T-helper 2 cell treated with Interferon-gamma antibody and Interleukin-4, amounts not matched to agents 5 μg/mL and 100 μg/mL, for 36 hours (primary cell): ENCODE data around the gene LPIN1.

Experiments
- DNase-seq: peaks from one replicate; pipeline ENCODE4 v3.0.0; 2021; ENCODE audit warnings: low spot score
- H3K27ac Mint-ChIP-seq: one replicate; pipeline ENCODE4 v1.8.0; 2021; ENCODE audit warnings: mild to moderate bottlenecking, mixed read lengths
- H3K27me3 Mint-ChIP-seq: one replicate; pipeline ENCODE4 v1.8.0; 2021; ENCODE audit warnings: low read depth, mixed read lengths
- H3K36me3 Mint-ChIP-seq: one replicate; pipeline ENCODE4 v1.8.0; 2021; ENCODE audit warnings: low read depth, mixed read lengths
- H3K4me1 Mint-ChIP-seq: one replicate; pipeline ENCODE4 v1.8.0; 2021; ENCODE audit warnings: low read depth, mixed read lengths
- H3K4me3 Mint-ChIP-seq: one replicate; pipeline ENCODE4 v1.8.0; 2022; ENCODE audit warnings: mild to moderate bottlenecking, moderate library complexity, mixed read lengths
- H3K9me3 Mint-ChIP-seq: one replicate; pipeline ENCODE4 v1.8.0; 2021; ENCODE audit warnings: mixed read lengths

Gene LPIN1

DNA sequence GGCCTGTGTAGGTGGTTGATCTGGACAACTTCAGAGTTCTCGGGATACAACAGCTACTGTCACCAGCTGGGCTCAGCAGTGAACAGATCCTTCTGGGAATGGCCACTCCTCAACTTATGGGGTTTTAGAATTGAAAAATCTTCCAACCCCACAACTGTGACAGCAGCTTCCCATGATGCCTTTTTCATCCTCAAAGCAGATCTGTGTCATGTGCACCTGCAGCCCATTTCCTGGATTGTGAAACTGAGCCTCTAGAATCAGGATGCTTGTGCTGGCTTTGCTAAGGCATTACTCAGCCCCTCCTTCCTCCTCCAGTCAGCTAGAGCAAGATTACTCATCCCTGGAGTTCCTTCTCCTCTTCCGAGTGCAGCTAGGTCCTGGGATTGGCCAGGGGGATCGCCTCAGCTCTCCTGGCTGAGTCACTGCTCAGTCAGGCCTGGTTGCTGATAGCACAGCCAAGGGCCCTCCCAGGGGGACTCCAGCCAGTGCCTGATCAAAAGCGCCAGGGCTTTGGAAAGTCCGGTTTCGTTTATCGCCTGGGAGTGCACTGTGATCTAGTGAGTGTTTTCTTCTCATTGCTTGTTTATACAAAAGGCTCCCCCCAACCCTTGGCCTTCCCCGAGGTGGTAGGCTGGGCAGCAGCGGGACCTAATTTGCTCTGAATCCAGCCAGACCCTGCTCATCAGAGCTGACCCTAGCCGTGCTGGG lies 2.4 kb upstream of the LPIN1 start:
- Mint-ChIP-seq H3K4me3 (peak overlapping the region; percentile 70), H3K4me1 (peaks cover 44% of the 10 kb centered on the region), H3K9me3 (no peaks in the 10 kb centered on the region), H3K27me3 (no peaks in the 10 kb centered on the region), H3K36me3 (no peaks in the 10 kb centered on the region), H3K27ac (peak overlapping the region; percentile 85)
- peak; percentile 88 for DNase-seq

DNA sequence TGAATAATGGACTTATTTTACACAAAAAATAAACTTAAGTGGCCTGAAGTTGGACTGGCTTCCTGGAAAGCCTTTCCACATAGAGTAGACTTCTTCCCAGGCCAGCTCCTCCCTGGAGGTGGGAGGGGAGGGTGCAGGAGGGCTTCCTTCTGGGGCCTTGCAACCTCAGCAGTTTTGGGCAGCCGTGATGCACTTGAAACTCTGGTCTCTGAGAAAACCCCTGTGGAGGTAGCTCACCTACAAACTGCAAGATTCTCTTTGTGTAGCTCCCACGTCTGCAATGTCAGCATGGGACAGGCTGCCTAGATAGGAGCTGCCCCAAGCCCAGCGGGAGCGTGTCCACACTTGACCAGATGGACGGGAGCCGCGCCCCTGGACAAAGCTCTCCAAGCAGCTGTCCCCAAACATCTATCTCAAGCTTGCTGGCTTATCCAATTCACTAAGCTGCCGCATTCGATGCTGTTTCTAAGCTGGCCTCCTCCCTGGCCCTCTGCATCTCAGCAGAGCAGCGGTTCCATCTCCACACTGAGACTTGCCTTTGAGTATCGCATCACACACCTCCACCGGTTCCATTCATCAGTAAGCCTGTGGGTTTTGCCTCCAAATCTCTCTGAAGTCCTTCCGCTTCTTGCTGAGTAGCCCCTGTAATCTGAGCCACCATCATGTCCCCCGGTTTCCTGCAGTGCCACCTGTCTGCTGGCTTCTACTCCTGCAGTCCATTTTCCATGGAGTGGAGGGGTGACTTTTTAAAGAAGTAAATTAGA lies 1.6 kb upstream of the LPIN1 start:
- Mint-ChIP-seq H3K27ac (peak overlapping the region; percentile 85), H3K4me1 (peaks cover 50% of the 10 kb centered on the region), H3K27me3 (no peaks in the 10 kb centered on the region), H3K36me3 (no peaks in the 10 kb centered on the region), H3K9me3 (no peaks in the 10 kb centered on the region), H3K4me3 (peak overlapping the region; percentile 70)
- DNase-seq, result peak; percentile 13

DNA sequence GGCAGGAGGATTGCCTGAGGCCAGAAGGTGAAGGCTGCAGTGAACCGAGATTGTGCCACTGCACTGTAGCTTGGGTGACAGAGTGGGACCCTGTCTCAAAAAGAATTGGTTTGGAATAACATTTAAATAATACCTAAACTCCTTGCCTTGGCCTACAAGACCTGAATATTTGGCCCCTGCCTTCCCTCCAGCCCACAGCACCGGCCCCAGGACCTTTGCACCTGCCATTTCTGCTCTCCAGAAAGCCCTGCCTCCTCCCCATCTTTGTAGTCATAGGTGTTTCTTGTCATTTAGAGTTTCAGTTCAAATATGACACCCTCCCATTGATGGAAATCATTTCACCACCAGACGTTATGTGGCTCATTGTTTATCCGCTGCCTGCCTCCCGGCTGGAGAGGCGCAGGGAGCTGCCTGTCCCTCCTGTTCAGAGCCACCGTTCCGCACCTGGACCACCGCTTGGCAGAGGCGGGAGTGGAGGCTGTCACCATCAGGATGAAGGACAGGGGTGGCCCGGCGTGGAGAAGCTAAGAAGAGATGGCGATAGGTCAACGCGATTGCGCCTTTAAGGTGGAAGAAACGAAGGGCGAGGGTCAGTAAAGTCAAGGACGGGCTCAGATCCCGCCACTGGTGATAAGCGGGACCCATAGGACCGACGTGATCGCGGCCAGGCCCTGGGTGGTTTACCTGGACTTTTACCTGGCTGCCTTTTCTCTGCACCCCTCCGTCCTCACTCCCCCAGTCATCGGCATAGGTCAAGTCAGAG lies 638 bp upstream of the LPIN1 start:
- no peaks in the 10 kb centered on the region for H3K27me3 Mint-ChIP-seq
- H3K27ac Mint-ChIP-seq, result peak overlapping the region; percentile 78
- peaks cover 60% of the 10 kb centered on the region for H3K4me1 Mint-ChIP-seq
- peak overlapping the region; percentile 79 for H3K4me3 Mint-ChIP-seq
- DNase-seq, result peak; percentile 23
- no peaks in the 10 kb centered on the region for H3K9me3 Mint-ChIP-seq
- no peaks in the 10 kb centered on the region for H3K36me3 Mint-ChIP-seq

DNA sequence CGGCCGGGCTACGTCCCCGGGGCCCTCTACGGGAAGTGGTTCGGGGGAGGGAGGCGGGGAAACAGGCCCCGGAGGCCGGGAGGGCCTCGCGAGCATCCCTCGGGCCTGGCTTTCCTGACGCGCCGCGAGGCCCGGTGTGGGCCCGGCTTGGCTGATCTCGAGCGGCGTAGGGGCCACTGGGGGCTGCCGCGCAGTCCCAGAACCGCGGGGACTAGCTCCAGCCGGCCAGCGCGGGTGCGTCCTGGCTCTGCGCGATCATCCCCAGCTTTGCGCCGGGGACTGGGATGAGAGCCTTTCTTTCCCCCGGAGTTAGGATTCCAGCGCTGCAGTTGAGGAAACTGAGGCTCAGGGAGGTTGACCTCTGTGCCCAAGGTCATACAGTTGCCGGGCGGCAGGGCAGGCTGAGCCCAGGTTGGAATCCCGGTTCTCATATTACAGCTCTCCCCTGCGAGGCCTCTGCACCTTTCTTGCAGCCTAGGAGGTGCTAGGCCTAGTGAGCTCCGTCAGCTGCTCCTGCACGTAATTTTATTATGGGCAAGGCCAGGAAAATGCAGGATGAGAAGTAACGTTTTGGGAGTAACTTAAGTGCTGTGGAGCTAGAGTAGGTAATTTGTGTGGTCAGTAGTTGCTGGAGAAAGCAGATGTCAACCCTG lies 501 bp downstream of the LPIN1 start:
- Mint-ChIP-seq H3K36me3 (no peaks in the 10 kb centered on the region), H3K4me1 (peaks cover 66% of the 10 kb centered on the region), H3K4me3 (peak overlapping the region; percentile 93), H3K27ac (peak overlapping the region; percentile 81), H3K9me3 (no peaks in the 10 kb centered on the region), H3K27me3 (no peaks in the 10 kb centered on the region)
- DNase-seq, result no peak

DNA sequence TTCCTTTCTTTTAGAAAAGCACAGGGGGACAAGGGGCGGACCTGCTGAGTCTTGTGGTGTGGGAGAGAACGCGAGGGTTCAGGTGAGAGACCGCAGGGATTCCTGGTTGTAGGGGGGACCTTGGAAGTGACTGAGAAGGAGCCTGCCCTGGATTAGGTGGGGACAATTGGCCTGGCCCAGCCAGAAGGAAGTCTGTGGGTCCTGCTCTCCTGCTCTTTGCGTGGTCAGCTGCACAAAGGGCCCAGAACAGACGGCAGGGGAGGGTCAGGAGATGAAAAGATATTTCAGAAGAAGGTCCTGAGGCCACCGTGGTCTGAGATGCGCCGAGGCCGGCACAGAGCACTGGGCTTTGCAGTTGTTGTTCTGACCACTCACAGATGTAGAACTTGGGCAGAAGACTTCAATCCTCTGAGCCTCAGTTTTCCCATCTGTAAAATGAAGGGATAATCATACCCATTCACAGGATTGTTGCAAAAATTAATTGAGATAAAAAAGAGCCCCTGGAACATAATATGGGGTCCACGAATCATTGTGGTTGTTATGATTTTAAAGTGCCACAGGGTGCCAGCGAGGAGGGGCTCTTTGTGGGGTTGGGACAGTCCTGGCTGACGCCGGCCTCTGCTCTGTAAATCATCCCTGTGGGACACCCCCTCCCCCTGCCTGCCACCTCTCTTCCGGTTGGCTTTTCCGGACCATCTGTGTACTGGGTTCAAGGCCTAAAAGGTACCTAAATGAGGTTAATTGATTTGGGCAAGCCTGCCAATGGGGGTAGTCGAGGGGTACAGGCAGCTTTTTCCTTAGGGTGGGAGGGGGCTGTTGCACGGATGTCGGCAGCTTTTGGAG lies 1.8 kb downstream of the LPIN1 start:
- Mint-ChIP-seq H3K27me3 (no peaks in the 10 kb centered on the region), H3K9me3 (no peaks in the 10 kb centered on the region), H3K27ac (peak overlapping the region; percentile 81), H3K4me3 (peak overlapping the region; percentile 93), H3K36me3 (no peaks in the 10 kb centered on the region), H3K4me1 (peaks cover 73% of the 10 kb centered on the region)
- DNase-seq, result no peak

DNA sequence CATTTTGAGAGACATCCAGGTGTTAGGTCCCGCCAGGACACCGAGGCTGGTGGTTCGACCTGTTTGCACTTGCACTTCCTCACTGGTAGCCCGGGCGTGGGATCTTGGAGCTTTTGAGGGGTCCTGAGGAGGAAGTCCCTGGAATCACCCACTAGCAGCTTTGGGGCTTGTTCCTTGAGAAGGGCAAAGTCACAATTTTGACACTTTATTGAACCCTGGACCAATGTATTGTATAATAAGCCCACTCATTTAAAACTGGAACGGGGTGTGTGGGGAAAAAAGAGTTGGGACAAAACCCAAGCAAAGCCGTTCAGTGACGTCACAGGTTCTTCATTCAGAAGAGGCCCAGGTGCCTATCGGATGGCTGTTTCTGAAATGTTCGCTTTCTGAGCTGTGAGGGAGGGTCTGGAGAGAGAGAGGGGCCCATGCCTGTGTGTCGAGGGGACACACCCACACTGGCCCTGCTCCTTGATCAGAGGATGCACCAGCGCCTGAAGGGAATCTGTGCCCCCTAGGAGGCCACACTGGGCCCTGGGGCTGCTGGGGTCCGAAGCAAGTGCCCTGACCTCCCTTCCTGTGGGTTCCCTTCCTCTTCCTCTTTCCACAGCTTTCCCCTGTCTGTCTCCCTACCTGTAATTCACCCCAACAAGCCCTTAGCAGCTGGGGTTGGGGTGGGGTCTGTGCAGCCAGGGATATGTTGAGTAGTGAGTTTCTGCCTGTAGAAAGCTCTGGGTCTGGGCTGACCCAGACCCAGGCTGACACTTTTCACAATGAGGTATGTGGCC lies 2.6 kb downstream of the LPIN1 start:
- H3K4me3 Mint-ChIP-seq, result peak overlapping the region; percentile 93
- no peaks in the 10 kb centered on the region for H3K9me3 Mint-ChIP-seq

DNA sequence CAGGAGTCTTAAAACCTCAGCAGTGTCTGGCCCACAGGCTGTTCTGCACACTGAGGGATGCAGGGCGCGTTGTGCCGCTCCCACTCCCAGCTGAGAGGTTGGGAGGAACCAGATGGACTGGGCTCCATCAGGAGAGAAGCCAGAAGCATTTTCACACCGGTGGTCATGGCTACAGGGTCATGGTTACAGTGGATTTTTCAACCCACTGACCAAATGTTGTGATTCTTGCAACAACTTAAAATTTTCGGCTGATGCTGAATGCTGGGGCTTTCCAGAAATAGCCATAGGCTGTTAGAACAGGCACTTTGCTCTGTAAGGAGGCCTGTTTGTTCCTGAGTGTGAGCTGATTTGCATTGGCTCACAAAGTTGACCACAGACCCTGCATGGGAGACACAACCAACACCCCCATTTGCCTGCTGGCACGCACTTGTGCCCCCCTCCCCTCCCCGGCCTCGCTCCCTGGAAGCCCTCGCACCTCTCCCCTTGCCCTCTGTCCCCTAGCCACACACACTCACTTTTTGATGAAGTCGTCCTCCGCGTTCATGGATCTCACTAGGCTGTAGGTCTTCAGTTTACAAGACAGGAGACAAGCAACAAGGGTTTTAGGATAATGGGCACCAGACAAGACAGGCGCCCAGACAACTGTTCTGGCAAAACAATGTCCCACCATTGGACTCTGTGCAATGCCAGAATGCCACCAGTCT lies 3.4 kb downstream of the LPIN1 start:
- peak overlapping the region; percentile 93 for H3K4me3 Mint-ChIP-seq
- peaks cover 74% of the 10 kb centered on the region for H3K4me1 Mint-ChIP-seq
- H3K36me3 Mint-ChIP-seq, result no peaks in the 10 kb centered on the region
- no peaks in the 10 kb centered on the region for H3K9me3 Mint-ChIP-seq
- no peaks in the 10 kb centered on the region for H3K27me3 Mint-ChIP-seq
- DNase-seq, result no peak
- peak overlapping the region; percentile 90 for H3K27ac Mint-ChIP-seq

More for the DNA sequence above, 2.6 kb downstream of the LPIN1 start:
- Mint-ChIP-seq H3K36me3 (no peaks in the 10 kb centered on the region), H3K27ac (peak overlapping the region; percentile 81), H3K4me1 (peaks cover 74% of the 10 kb centered on the region), H3K27me3 (no peaks in the 10 kb centered on the region)
- no peak for DNase-seq

DNA sequence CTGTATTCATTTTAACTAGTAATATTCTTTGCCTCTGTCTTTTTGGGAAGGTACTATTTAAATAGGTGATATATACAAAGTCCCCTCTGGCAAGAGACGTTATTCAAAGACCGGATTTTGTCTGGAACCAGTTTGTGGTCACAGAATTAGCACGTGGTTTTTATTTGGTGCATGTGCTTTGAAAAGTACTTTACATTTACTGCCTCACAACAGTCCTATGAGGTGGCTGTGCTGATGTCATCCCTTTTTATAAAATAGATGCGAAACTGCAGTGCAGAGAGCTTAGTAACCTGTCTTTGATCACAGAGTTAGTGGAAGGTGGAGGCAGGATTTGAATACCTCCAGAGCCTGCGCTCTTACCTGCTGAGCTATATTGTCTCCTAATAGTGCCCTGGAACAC lies 4.0 kb downstream of the LPIN1 start:
- H3K4me1 Mint-ChIP-seq, result peaks cover 72% of the 10 kb centered on the region
- peak; percentile 50 for DNase-seq
- no peaks in the 10 kb centered on the region for H3K27me3 Mint-ChIP-seq
- H3K27ac Mint-ChIP-seq, result peak overlapping the region; percentile 90
- peak overlapping the region; percentile 70 for H3K4me3 Mint-ChIP-seq
- H3K9me3 Mint-ChIP-seq, result no peaks in the 10 kb centered on the region
- H3K36me3 Mint-ChIP-seq, result peaks cover 3% of the 10 kb centered on the region

DNA sequence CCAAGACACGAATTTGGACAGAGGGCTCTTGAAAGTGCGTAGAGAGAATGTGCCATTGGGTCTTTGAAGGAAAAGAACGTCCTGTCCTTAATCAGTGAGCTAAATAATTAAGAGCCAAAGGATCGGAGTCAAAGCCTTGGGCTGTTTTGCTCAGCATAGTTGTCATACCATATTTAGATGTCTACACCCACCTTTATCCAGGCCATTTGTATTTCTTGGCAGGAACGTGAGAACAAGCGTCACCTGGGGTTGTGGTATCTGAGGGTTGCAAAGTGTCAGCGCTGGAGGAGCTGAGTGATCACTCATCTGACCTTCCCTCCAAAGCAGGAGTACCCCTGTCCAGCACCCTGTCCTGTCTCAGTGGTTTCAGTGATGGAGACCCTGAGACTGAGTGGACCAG lies 4.5 kb downstream of the LPIN1 start:
- Mint-ChIP-seq H3K27ac (peak overlapping the region; percentile 90), H3K9me3 (no peaks in the 10 kb centered on the region), H3K27me3 (no peaks in the 10 kb centered on the region), H3K36me3 (peaks cover 5% of the 10 kb centered on the region), H3K4me3 (peak overlapping the region; percentile 70), H3K4me1 (peaks cover 72% of the 10 kb centered on the region)
- DNase-seq, result no peak

DNA sequence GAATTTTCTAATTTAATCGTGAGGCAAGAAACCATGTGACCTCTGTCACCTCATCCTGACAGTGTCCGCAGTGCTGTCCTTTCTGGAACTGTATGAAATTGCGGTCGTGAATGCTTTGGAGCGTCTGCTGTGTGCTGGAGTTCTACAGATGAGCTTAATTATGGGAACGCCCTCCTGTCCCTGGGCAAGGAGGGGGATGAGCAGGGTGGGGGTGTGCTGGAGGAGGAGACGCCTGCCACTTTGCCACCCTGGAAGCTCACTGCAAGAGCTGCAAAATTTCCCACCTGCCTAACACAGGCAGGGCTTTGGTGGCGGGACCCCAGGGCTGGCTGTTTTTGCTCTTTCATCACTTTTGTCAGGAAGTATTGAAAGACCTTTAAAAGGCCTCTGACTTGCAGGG lies 6.5 kb downstream of the LPIN1 start:
- peaks cover 75% of the 10 kb centered on the region for H3K4me1 Mint-ChIP-seq
- H3K27me3 Mint-ChIP-seq, result no peaks in the 10 kb centered on the region
- H3K4me3 Mint-ChIP-seq, result peak overlapping the region; percentile 76
- peak overlapping the region; percentile 91 for H3K27ac Mint-ChIP-seq
- DNase-seq, result no peak
- H3K36me3 Mint-ChIP-seq, result peaks cover 8% of the 10 kb centered on the region
- no peaks in the 10 kb centered on the region for H3K9me3 Mint-ChIP-seq

DNA sequence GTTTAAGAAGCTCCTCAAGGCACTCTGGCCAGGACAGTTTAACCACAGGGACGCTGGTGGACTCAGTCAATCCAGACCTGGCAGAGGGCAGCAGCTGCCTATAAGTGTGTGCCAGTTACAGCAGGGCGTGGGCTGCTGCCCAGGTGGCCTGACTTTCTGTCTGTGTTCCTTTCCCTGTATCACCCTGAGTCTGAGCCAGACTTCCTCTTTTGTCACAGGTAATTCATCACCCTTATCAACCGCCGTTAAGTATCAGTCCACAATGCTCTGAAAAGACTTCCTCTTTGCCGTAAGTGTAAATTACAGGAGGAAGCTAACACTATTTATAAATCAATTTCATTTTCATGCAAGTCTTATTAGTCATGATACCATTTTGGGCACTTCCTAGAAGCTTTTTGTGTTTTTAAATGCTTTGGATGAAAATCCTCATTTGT lies 7.0 kb downstream of the LPIN1 start:
- no peaks in the 10 kb centered on the region for H3K9me3 Mint-ChIP-seq
- peak overlapping the region; percentile 76 for H3K4me3 Mint-ChIP-seq
- peak overlapping the region; percentile 91 for H3K27ac Mint-ChIP-seq
- DNase-seq, result no peak
- H3K36me3 Mint-ChIP-seq, result peaks cover 13% of the 10 kb centered on the region
- H3K4me1 Mint-ChIP-seq, result peaks cover 74% of the 10 kb centered on the region
- no peaks in the 10 kb centered on the region for H3K27me3 Mint-ChIP-seq
